NCI-H510A (cell line): ENCODE results near the gene CORO2B.

Experiments used
- DNase-seq: peaks from one replicate; lab custom pipeline; 2025; lab: John Stamatoyannopoulos, UW

The CORO2B gene

GRCh38 chr15:68553994-68554720 is 24.6 kb upstream of the CORO2B start:
- peak; percentile 31 for DNase-seq

GRCh38 chr15:68554721-68555678 is 23.8 kb upstream of the CORO2B start:
- no peak for DNase-seq

GRCh38 chr15:68555679-68556037 is 23.1 kb upstream of the CORO2B start:
- DNase-seq: no peak

GRCh38 chr15:68556139-68556990 is 22.4 kb upstream of the CORO2B start:
- DNase-seq: no peak

GRCh38 chr15:68557469-68558317 is 21.1 kb upstream of the CORO2B start:
- no peak for DNase-seq

GRCh38 chr15:68558318-68559305 is 20.2 kb upstream of the CORO2B start:
- no peak for DNase-seq

- peak; percentile 62 for DNase-seq
These were observed 19.2 kb upstream of the CORO2B start for GRCh38 chr15:68559345-68560310.

GRCh38 chr15:68560501-68561113 is 18.2 kb upstream of the CORO2B start:
- DNase-seq: no peak

- no peak for DNase-seq
These were observed 17.5 kb upstream of the CORO2B start for GRCh38 chr15:68561171-68561900.

GRCh38 chr15:68561901-68562300 is 16.9 kb upstream of the CORO2B start:
- DNase-seq: no peak

- no peak for DNase-seq
These were observed 14.6 kb upstream of the CORO2B start for GRCh38 chr15:68564173-68564572.

GRCh38 chr15:68565234-68565633 is 13.6 kb upstream of the CORO2B start:
- no peak for DNase-seq

- DNase-seq: no peak
These were observed 13.1 kb upstream of the CORO2B start for GRCh38 chr15:68565726-68566125.

GRCh38 chr15:68566377-68566954 is 12.3 kb upstream of the CORO2B start:
- DNase-seq: no peak

- DNase-seq: no peak
These were observed 11.4 kb upstream of the CORO2B start for GRCh38 chr15:68567345-68567744.

- DNase-seq: no peak
These were observed 7.8 kb upstream of the CORO2B start for GRCh38 chr15:68570974-68571373.

- DNase-seq: no peak
These were observed 7.2 kb upstream of the CORO2B start for GRCh38 chr15:68571582-68571981.
